Spleen (tissue), 7 donors: Measurements from ENCODE around the gene FOXP1.

ENCODE experiments used
- POLR2A ChIP-seq, 3 donors: fragments of 450-650 bp; IDR thresholded peaks; one replicate each; pipeline ENCODE4 v1.5.1; 2017; ENCODE audit warnings: antibody characterized with exemption in 3 of 3, mild to moderate bottlenecking in 1 of 3
- TF ChIP-seq, protein P1 (sequence below), 11 experiments: fragments of 200-600 bp in 7 of 11; fragments of 450-650 bp in 4 of 11; sonication (generic) in 4 of 11; IDR thresholded peaks in 8 of 11; conservative IDR thresholded peaks in 3 of 11; 1 replicate in 7 of 11; 2 replicates in 4 of 11; pipeline versions ENCODE4 v1.4.0 to v1.8.0; 2016 to 2021; ENCODE audit warnings: antibody characterized with exemption in 11 of 11, inconsistent platforms in 4 of 11, mild to moderate bottlenecking in 1 of 11
- donor health status: DM: no; HTN: no; CAD: no; lungs with moderate emphysema.
- donor health status: DM: no; HTN: no; CAD: no.
- donor health status: DM: no; HTN: no; CAD: no.

DNA sequence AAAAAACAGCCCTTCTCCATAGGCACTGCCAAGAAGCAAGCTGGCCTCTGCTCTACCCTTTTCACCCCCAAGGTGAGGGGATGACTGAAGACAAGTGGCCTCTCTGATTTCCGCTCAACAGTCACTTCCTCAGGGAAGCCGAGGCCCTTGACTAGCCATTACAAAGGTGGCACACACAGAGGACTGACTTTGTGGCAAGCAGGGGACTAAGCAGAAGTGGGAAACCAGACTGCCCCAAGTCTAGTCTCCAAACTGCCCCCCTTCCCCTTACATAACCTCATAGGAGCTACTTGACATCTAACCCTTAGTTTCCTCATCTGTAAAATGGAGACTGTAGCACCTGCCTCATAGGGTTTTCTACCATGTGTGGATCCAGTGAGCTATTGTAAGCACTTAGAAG is 118.9 kb downstream of the FOXP1 start:
- TF ChIP-seq, protein P1, sequence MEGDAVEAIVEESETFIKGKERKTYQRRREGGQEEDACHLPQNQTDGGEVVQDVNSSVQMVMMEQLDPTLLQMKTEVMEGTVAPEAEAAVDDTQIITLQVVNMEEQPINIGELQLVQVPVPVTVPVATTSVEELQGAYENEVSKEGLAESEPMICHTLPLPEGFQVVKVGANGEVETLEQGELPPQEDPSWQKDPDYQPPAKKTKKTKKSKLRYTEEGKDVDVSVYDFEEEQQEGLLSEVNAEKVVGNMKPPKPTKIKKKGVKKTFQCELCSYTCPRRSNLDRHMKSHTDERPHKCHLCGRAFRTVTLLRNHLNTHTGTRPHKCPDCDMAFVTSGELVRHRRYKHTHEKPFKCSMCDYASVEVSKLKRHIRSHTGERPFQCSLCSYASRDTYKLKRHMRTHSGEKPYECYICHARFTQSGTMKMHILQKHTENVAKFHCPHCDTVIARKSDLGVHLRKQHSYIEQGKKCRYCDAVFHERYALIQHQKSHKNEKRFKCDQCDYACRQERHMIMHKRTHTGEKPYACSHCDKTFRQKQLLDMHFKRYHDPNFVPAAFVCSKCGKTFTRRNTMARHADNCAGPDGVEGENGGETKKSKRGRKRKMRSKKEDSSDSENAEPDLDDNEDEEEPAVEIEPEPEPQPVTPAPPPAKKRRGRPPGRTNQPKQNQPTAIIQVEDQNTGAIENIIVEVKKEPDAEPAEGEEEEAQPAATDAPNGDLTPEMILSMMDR (IDR thresholded peaks at IDR 0.05 in 8 of 11, conservative IDR thresholded peaks at IDR 0.05 in 3 of 11): no peak
- TF ChIP-seq POLR2A (IDR thresholded peaks at IDR 0.05): no peak
